ENCODE results near the gene KLHL36.
"Not testable (repeated sequence)": the region's sequence is repeated elsewhere in the genome, so short reads cannot be mapped to it uniquely, and the experiment has no call there.

Gene KLHL36

GRCh38 chr16:84692451-84693214 lies 44.3 kb downstream of the KLHL36 start:
- DNase-seq (ENCODE audit: low read depth) = no peak
- TF ChIP-seq CTCF (IDR thresholded peaks at IDR 0.05; ENCODE audit: insufficient read depth, low read depth, low read length, missing control alignments) = no peak
- no peak overlapping the region for H3K4me3 ChIP-seq (ENCODE audit: low read depth, low read length)

GRCh38 chr16:84693869-84694268 lies 45.6 kb downstream of the KLHL36 start:
- H3K4me3 ChIP-seq (ENCODE audit: low read depth, low read length); DNase-seq (ENCODE audit: low read depth): not testable (repeated sequence)

- TF ChIP-seq CTCF (IDR thresholded peaks at IDR 0.05; ENCODE audit: insufficient read depth, low read depth, low read length, missing control alignments) = no peak
- no peak overlapping the region for H3K4me3 ChIP-seq (ENCODE audit: low read depth, low read length)
- no peak for DNase-seq (ENCODE audit: low read depth)
These were observed 46.7 kb downstream of the KLHL36 start for GRCh38 chr16:84694980-84695379.

DNA sequence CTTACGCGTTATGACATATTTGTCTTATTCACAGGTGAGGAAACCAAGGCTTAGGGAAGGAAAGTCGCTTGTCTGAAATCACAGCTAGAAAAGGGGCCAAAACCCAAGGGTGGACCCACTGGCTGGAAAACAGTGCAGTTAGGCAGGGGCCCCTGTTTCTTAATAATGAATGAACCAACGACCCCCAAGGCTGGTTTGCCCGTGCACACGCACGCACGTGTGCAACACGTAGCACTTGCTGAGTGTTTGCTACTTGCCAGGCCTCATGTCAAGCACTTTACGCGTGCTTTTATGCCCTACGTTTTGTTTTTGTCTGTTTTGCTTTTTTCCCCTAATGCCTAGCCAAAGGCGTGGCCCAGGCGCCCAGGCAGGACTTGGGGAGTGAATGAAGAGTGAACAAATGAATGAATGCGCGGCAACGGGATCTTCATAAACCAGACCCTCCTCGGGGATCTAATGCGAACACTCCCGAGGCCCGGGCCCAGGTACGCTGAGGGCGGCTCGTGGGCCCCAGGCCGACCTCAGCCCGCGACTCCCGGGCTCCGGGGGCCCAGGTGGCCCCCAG lies 50.9 kb downstream of the KLHL36 start:
- no peak for DNase-seq (ENCODE audit: low read depth)
- no peak for TF ChIP-seq CTCF (IDR thresholded peaks at IDR 0.05; ENCODE audit: insufficient read depth, low read depth, low read length, missing control alignments)

DNA sequence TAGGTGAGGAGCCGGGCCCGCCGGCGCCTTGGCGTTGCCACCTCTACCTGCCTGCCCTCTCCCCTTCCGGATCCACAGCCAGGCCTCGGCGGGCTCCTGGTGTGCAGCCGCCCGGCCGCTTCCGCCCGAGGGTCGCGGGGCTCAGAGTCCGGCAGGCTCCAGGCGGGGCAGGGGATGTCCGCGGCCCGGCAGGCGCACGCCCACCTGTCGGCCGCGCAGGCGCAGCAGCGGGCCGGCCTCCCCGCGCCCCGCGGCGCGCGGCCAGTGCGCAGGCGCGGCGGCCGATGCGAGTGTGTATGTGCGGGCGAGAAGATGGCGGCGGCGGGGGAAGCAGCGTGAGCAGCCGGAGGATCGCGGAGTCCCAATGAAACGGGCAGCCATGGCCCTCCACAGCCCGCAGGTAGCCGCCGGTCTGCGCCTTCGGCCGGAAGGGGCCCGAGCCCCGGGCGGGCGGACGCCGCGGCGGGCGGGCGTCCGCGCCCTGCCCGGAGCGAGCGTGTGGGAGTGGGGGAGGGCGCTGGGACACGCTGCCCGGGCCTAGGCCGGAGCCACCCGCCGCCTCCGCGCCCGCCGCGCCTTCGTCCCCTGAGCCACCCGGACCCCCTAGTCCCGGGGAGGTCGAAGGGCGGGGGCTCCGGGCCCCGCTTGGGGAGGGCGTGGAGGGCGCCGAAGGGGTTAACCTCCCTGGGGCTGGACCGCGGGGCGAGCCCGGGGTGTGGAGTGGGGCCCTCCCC lies 51.6 kb downstream of the KLHL36 start, which contains the start of gene USP10:
Gene USP10 (plus strand): TSS at position 289 of the 734 bp plus-strand sequence. CDS start 91 bp downstream, at position 380.
- peak; percentile 91 for DNase-seq (ENCODE audit: low read depth)
- H3K4me3 ChIP-seq (ENCODE audit: low read depth, low read length) = peak within 1 kb of the TSS; percentile 69
- TF ChIP-seq CTCF (IDR thresholded peaks at IDR 0.05; ENCODE audit: insufficient read depth, low read depth, low read length, missing control alignments) = no peak

More for the DNA sequence above, 50.9 kb downstream of the KLHL36 start:
- H3K4me3 ChIP-seq (ENCODE audit: low read depth, low read length) = peak overlapping the region; percentile 69

DNA sequence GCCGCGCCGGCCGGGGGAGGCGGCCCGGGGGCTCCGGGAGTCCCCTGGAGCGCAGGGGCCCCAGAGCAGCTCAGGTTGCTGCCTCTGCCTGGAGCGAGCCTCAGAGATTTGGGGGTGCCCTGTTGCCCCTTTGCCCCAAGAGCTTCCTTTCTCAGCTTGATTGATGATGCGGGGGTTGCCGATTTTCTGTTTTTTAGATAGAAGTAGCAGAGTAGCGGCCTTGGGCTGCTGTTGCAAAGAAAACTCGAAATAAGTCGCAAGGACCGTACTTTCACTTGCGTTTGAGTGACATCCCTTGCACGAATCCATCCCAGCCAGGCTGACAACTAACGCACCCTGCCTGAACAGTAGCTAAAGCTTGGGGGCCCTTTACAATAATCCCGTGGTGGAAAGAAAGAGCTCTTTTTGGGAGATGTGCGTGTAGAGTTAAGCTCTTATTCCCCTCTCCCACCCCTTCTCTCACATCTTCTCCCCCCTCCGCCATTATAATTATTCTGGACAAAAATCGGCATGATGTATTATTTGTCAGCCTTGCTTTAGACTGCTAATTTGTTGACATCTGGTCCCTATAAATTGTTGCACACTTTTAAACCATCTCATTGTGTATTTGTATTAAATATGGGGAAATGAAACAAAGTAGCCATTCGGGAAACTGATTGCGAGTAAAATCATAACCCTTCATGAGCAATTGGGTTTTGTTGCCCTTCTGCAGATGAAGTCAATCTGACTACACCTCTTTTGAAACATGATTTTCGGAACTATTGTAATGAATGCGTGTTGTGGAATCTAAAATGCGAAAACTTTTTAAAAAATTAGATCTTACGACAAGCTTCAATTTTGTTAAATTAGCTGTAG lies 52.4 kb downstream of the KLHL36 start:
- peak overlapping the region; percentile 64 for H3K4me3 ChIP-seq (ENCODE audit: low read depth, low read length)
- no peak for TF ChIP-seq CTCF (IDR thresholded peaks at IDR 0.05; ENCODE audit: insufficient read depth, low read depth, low read length, missing control alignments)
- DNase-seq (ENCODE audit: low read depth) = peak; percentile 69
